B cell (primary cell): ENCODE data around the gene UBE2J2.

Experiments
- EZH2 ChIP-seq: IDR thresholded peaks from 2 replicates; pipeline ENCODE4 v1.6.1; 2012; ENCODE audit warnings: borderline replicate concordance, low read depth, mild to moderate bottlenecking, moderate library complexity, low read length; ENCODE audit not compliant: insufficient read depth, poor library complexity, severe bottlenecking
- TF ChIP-seq, protein P1 (sequence below): fragments of 200-600 bp; IDR thresholded peaks from one replicate; pipeline ENCODE4 v1.8.0; 2022; ENCODE audit warnings: antibody characterized with exemption, mild to moderate bottlenecking

DNA sequence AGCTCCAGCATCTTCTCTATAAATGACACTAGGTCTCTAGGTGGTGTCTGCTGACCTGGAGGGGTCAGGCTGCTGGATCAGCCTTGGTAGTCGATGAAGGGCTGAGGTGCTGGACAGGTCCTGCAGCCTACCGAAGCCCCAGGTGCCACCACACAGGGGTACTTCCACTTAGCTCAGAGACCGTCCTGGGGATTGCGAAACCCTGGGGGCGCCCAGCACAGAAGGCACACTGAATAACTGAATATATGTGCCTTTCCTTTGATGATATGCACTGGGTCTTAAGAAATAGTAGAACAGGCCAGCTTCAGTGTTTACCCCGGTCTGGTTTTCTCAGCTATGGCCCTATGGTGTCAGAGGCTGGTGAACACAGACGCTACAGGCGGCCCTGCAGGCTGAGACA, 10.9 kb downstream of the UBE2J2 start:
- TF ChIP-seq, protein P1, sequence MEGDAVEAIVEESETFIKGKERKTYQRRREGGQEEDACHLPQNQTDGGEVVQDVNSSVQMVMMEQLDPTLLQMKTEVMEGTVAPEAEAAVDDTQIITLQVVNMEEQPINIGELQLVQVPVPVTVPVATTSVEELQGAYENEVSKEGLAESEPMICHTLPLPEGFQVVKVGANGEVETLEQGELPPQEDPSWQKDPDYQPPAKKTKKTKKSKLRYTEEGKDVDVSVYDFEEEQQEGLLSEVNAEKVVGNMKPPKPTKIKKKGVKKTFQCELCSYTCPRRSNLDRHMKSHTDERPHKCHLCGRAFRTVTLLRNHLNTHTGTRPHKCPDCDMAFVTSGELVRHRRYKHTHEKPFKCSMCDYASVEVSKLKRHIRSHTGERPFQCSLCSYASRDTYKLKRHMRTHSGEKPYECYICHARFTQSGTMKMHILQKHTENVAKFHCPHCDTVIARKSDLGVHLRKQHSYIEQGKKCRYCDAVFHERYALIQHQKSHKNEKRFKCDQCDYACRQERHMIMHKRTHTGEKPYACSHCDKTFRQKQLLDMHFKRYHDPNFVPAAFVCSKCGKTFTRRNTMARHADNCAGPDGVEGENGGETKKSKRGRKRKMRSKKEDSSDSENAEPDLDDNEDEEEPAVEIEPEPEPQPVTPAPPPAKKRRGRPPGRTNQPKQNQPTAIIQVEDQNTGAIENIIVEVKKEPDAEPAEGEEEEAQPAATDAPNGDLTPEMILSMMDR: no peak
- TF ChIP-seq EZH2: no peak
